HepG2 (cell line): ENCODE data around the gene CTSA. TPM values are rescaled to one million over a fixed set of nuclear protein-coding genes. Genes with fewer than 3 reads are reported as not detected.
A peak's percentile ranks its signal among the peaks of the same experiment; 100 is the strongest.

Experiments used
- AGO1 ChIP-seq: fragments of 200-400 bp; formaldehyde crosslinking; IDR thresholded peaks from 2 replicates; pipeline ENCODE4 v1.6.1; 2017; ENCODE audit warnings: mild to moderate bottlenecking, low read depth, low read length, moderate library complexity; ENCODE audit not compliant: poor library complexity, severe bottlenecking
- ELK4 ChIP-seq: sonication (generic); formaldehyde crosslinking; IDR thresholded peaks from 2 replicates; pipeline ENCODE4 v1.9.0; 2021; ENCODE audit warnings: missing genetic modification reagents, borderline replicate concordance
- EP300 ChIP-seq, 3 experiments: sonication (generic) in 1 of 3; formaldehyde crosslinking in 1 of 3; IDR thresholded peaks; 2 replicates each; pipeline versions ENCODE4 v1.5.1 to v1.6.1; 2011 to 2020; ENCODE audit warnings: low read depth in 2 of 3, low read length in 2 of 3, borderline replicate concordance in 1 of 3, improper control_type of control experiment in 1 of 3, mild to moderate bottlenecking in 1 of 3, missing genetic modification reagents in 1 of 3, moderate library complexity in 1 of 3
- FOXO1 ChIP-seq: sonication (generic); formaldehyde crosslinking; IDR thresholded peaks from 2 replicates; pipeline ENCODE4 v1.4.0; 2020; ENCODE audit warnings: missing genetic modification reagents
- GLI4 ChIP-seq: sonication (generic); formaldehyde crosslinking; IDR thresholded peaks from 2 replicates; pipeline ENCODE4 v1.5.1; 2020; ENCODE audit warnings: missing genetic modification reagents, mild to moderate bottlenecking, moderate library complexity, borderline replicate concordance
- HNF4G ChIP-seq, 2 experiments: sonication (generic) in 1 of 2; formaldehyde crosslinking in 1 of 2; IDR thresholded peaks; 2 replicates each; pipeline versions ENCODE4 v1.4.0 to v1.6.1; 2011 to 2020; ENCODE audit warnings: borderline replicate concordance in 2 of 2, low read depth in 2 of 2, mild to moderate bottlenecking in 2 of 2, low read length in 1 of 2, missing genetic modification reagents in 1 of 2, moderate library complexity in 1 of 2
- IRF9 ChIP-seq: sonication (generic); formaldehyde crosslinking; IDR thresholded peaks from 2 replicates; pipeline ENCODE4 v1.8.0; 2022; ENCODE audit warnings: missing genetic modification reagents, mild to moderate bottlenecking, borderline replicate concordance
- KLF15 ChIP-seq: sonication (generic); formaldehyde crosslinking; IDR thresholded peaks from 2 replicates; pipeline ENCODE4 v1.8.1; 2023; ENCODE audit warnings: borderline replicate concordance, mild to moderate bottlenecking, inconsistent platforms, missing genetic modification reagents, mixed read lengths
- MAF1 ChIP-seq: sonication (generic); formaldehyde crosslinking; IDR thresholded peaks from 2 replicates; pipeline ENCODE4 v1.5.0; 2020; ENCODE audit warnings: missing genetic modification reagents, borderline replicate concordance
- PAF1 ChIP-seq: IDR thresholded peaks from 2 replicates; pipeline ENCODE4 v1.6.1; 2016; ENCODE audit warnings: missing genetic modification reagents, missing compliant biosample characterization
- PBX2 ChIP-seq: IDR thresholded peaks from 2 replicates; pipeline ENCODE4 v1.6.1; 2016; ENCODE audit warnings: control low read depth
- PHF20 ChIP-seq: sonication (generic); formaldehyde crosslinking; IDR thresholded peaks from 2 replicates; pipeline ENCODE4 v1.5.0; 2020; ENCODE audit warnings: mild to moderate bottlenecking, missing genetic modification reagents
- PHF5A ChIP-seq: IDR thresholded peaks from one replicate; pipeline ENCODE4 v1.6.1; 2018; ENCODE audit warnings: low read depth, missing genetic modification reagents; ENCODE audit not compliant: unreplicated experiment
- RFX3 ChIP-seq: IDR thresholded peaks from 2 replicates; pipeline ENCODE4 v1.6.1; 2016; ENCODE audit warnings: missing biosample characterization, missing genetic modification reagents
- SATB2 ChIP-seq: sonication (generic); formaldehyde crosslinking; IDR thresholded peaks from 2 replicates; pipeline ENCODE4 v1.5.0; 2020; ENCODE audit warnings: missing genetic modification reagents
- SCMH1 ChIP-seq: sonication (generic); formaldehyde crosslinking; IDR thresholded peaks from 2 replicates; pipeline ENCODE4 v1.9.0; 2021; ENCODE audit warnings: missing genetic modification reagents, mild to moderate bottlenecking, borderline replicate concordance
- SIN3A ChIP-seq: IDR thresholded peaks from 2 replicates; pipeline ENCODE4 v1.6.1; 2011; ENCODE audit warnings: low read depth, mild to moderate bottlenecking, control low read depth, low read length, borderline replicate concordance
- TGIF2 ChIP-seq: IDR thresholded peaks from 2 replicates; pipeline ENCODE4 v1.6.1; 2016; ENCODE audit warnings: control low read depth, missing compliant biosample characterization
- ZBTB1 ChIP-seq: sonication (generic); formaldehyde crosslinking; IDR thresholded peaks from 2 replicates; pipeline ENCODE4 v1.4.0; 2020; ENCODE audit warnings: missing genetic modification reagents, borderline replicate concordance
- ZBTB37 ChIP-seq: sonication (generic); formaldehyde crosslinking; IDR thresholded peaks from 2 replicates; pipeline ENCODE4 v1.4.0; 2020; ENCODE audit warnings: mild to moderate bottlenecking, missing genetic modification reagents
- ZKSCAN1 ChIP-seq: fragments of 150-350 bp; IDR thresholded peaks from 2 replicates; pipeline ENCODE4 v1.6.1; 2014; ENCODE audit warnings: low read length
- ZNF468 ChIP-seq: sonication (generic); formaldehyde crosslinking; IDR thresholded peaks from 2 replicates; pipeline ENCODE4 v1.8.0; 2022; ENCODE audit warnings: mild to moderate bottlenecking, moderate library complexity, missing genetic modification reagents
- ZNF550 ChIP-seq: sonication (generic); formaldehyde crosslinking; IDR thresholded peaks from 2 replicates; pipeline ENCODE4 v1.4.0; 2020; ENCODE audit warnings: mild to moderate bottlenecking, missing genetic modification reagents, borderline replicate concordance
- polyA plus RNA-seq, 8 experiments: library from polyadenylated mRNA; depleted of rRNA in 3 of 8; stranded (reverse) in 7 of 8; unstranded in 1 of 8; fragments of >200 nt; fragmentation: Illumina TruSeq in 4 of 8; extraction: Trizol in 4 of 8; gene quantifications; 2 replicates each; pipeline versions ENCODE4 v1.2.1 to v1.2.3, GENCODE V29; 2011 to 2016; ENCODE audit warnings: low read depth in 4 of 8, missing spikeins in 1 of 8, mixed read lengths in 1 of 8; ENCODE audit not compliant: insufficient read depth in 1 of 8
- total RNA-seq, 5 experiments: library from RNA; depleted of rRNA; stranded (reverse); fragments of >200 nt; fragmentation: Illumina TruSeq; extraction: Trizol; gene quantifications; 2 replicates each; pipeline ENCODE4 v1.2.3, GENCODE V29; 2016; ENCODE audit warnings: low read depth in 1 of 5

The CTSA gene
- total and polyA plus RNA-seq, 2 of the 13 experiments (the other 11 are each of a cell fraction or from before 2014, with no cell fraction given) = 202 to 231 TPM

- TF ChIP-seq GLI4 (CRISPR knock-in tag) = peak; percentile 87
- peak; percentile 40; the same call in 1 of the 2 replicates for TF ChIP-seq MAF1
- TF ChIP-seq FOXO1 (CRISPR knock-in tag) = peak; percentile 47
- no peak for TF ChIP-seq SCMH1
- no peak for TF ChIP-seq PAF1
- no peak for TF ChIP-seq ZBTB1 (CRISPR knock-in tag)
- TF ChIP-seq RFX3 (CRISPR knock-in tag) = no peak; the same call in 1 of the 2 replicates
- TF ChIP-seq ZNF468 = no peak
- TF ChIP-seq ZKSCAN1 = 0 out of 2 replicates have a peak, but pooled peaks have one; percentile 18
- 0 out of 2 replicates have a peak, but pooled peaks have one; percentile 22 for TF ChIP-seq ZBTB37 (CRISPR knock-in tag)
- TF ChIP-seq PHF20 (CRISPR knock-in tag) = peak; percentile 96
- peak; percentile 72; the same call in 1 of the 2 replicates for TF ChIP-seq SATB2 (CRISPR knock-in tag)
- TF ChIP-seq ELK4 (CRISPR knock-in tag) = 0 out of 2 replicates have a peak, but pooled peaks have one; percentile 24
- peak; percentile 100 for TF ChIP-seq PBX2 (CRISPR knock-in tag)
- no peak for TF ChIP-seq KLF15 (CRISPR knock-in tag)
- peak; percentile 90 for TF ChIP-seq SIN3A
- TF ChIP-seq TGIF2 = peak; percentile 99
- peak in 1 of 2 experiments; percentile 41; a peak in 1 of 4 replicates for TF ChIP-seq EP300 (IDR thresholded peaks at IDR 0.05; ENCODE audit: low read depth in 2 of 2, low read length in 2 of 2)
- TF ChIP-seq EP300 (CRISPR knock-in tag; IDR thresholded peaks at IDR 0.05; ENCODE audit: borderline replicate concordance) = 0 out of 2 replicates have a peak, but pooled peaks have one; percentile 44
- peak; percentile 81 for TF ChIP-seq AGO1
- TF ChIP-seq IRF9 = peak; percentile 90; the same call in 1 of the 2 replicates
- TF ChIP-seq PHF5A (CRISPR knock-in tag) = no peak
- 0 out of 2 replicates have a peak, but pooled peaks have one; percentile 85 for TF ChIP-seq ZNF550 (CRISPR knock-in tag)
- TF ChIP-seq HNF4G (IDR thresholded peaks at IDR 0.05; ENCODE audit: borderline replicate concordance, low read depth, low read length) = peak; percentile 63
- TF ChIP-seq HNF4G (CRISPR knock-in tag; IDR thresholded peaks at IDR 0.05; ENCODE audit: borderline replicate concordance, low read depth) = peak; percentile 78
These were observed 33.8 kb upstream of the CTSA start, which contains the start of the genes ACOT8 and ZSWIM3 (continued) for GRCh38 chr20:45857114-45857881.
